DND-41 (cell line): Measurements from ENCODE around the gene ST6GAL2.

Source experiments
- CTCF ChIP-seq: IDR thresholded peaks from 2 replicates; pipeline ENCODE4 v1.5.1; 2012; ENCODE audit warnings: borderline replicate concordance, low read length, moderate library complexity, mild to moderate bottlenecking; ENCODE audit not compliant: poor library complexity, severe bottlenecking; ENCODE audit errors: extremely low read depth
- EZH2 ChIP-seq: IDR thresholded peaks from 3 replicates; pipeline ENCODE4 v1.6.1; 2012; ENCODE audit warnings: borderline replicate concordance, low read depth, mild to moderate bottlenecking, moderate library complexity, low read length, inconsistent platforms; ENCODE audit not compliant: severe bottlenecking

GRCh38 chr2:106892048-106892447, 6.1 kb upstream of the ST6GAL2 start:
- TF ChIP-seq EZH2 = no peak
- TF ChIP-seq CTCF = no peak
